HEK293T (cell line): ENCODE data around the gene BMP2K.

Source experiments
- BHLHE40 ChIP-seq: fragments of 450-650 bp; IDR thresholded peaks from 2 replicates; pipeline ENCODE4 v1.6.1; 2016; ENCODE audit warnings: mild to moderate bottlenecking, moderate library complexity, borderline replicate concordance
- FOXK2 ChIP-seq: fragments of 450-650 bp; IDR thresholded peaks from 2 replicates; pipeline ENCODE4 v1.6.1; 2016; ENCODE audit warnings: mild to moderate bottlenecking
- TARDBP ChIP-seq: fragments of 450-650 bp; IDR thresholded peaks from 2 replicates; pipeline ENCODE4 v1.6.1; 2016

GRCh38 chr4:78885598-78885997 is 109.4 kb downstream of the BMP2K start:
- TF ChIP-seq FOXK2 (no peak), TARDBP (no peak), BHLHE40 (no peak)
